Caco-2 (cell line): ENCODE data around the gene BTRC. TPM values are rescaled to one million over a fixed set of nuclear protein-coding genes. Genes with fewer than 3 reads are reported as not detected.

Experiments
- BruUV-seq: library from RNA; stranded (reverse); fragments of 400-500 nt; replicated peaks from 2 replicates; lab custom pipeline; 2021; lab: Mats Ljungman, UMichigan
- CTCF ChIA-PET: fragments of 300-600 bp; sonication (Branson Sonifier 250); formaldehyde crosslinking; loops from one replicate; lab custom pipeline; 2022; ENCODE audit warnings: antibody characterized with exemption; lab: Charles Lee
- POLR2A ChIA-PET: fragments of 300-600 bp; sonication (Branson Sonifier 250); formaldehyde crosslinking; loops from one replicate; lab custom pipeline; 2022; ENCODE audit warnings: antibody characterized with exemption; lab: Charles Lee
- DNase-seq, 2 experiments: peaks; one replicate each; pipeline versions ENCODE4 v3.0.0 to v3.0.0-alpha.2; 2020 to 2022
- H3K27me3 ChIP-seq: replicated peaks from 2 replicates; pipeline ENCODE4 v1.6.0; 2011; ENCODE audit warnings: low read length; ENCODE audit not compliant: control insufficient read depth, insufficient read depth
- H3K36me3 ChIP-seq: 2 replicates; pipeline ENCODE4 v1.5.1; 2011; ENCODE audit warnings: low read length; ENCODE audit not compliant: control insufficient read depth, insufficient read depth
- H3K4me1 ChIP-seq: fragments of 250-450 bp; sonication (Bioruptor Pico); 2 replicates; pipeline ENCODE4 v1.5.1; 2020; ENCODE audit warnings: mild to moderate bottlenecking
- H3K4me3 ChIP-seq: 2 replicates; pipeline ENCODE4 v1.5.1; 2011; ENCODE audit warnings: low read depth, mild to moderate bottlenecking, control low read depth, low read length
- H3K9me3 ChIP-seq: fragments of 250-450 bp; sonication (Bioruptor Pico); 2 replicates; pipeline ENCODE4 v1.5.1; 2020; ENCODE audit warnings: mild to moderate bottlenecking, moderate library complexity
- H3K27ac Mint-ChIP-seq: one replicate; pipeline ENCODE4 v1.8.0; 2022; ENCODE audit warnings: mixed read lengths; ENCODE audit not compliant: unreplicated experiment
- H3K27me3 Mint-ChIP-seq: one replicate; pipeline ENCODE4 v1.8.0; 2022; ENCODE audit warnings: mixed read lengths; ENCODE audit not compliant: insufficient read depth, unreplicated experiment
- H3K36me3 Mint-ChIP-seq: one replicate; pipeline ENCODE4 v1.8.0; 2022; ENCODE audit warnings: mild to moderate bottlenecking, mixed read lengths; ENCODE audit not compliant: insufficient read depth, unreplicated experiment
- H3K4me1 Mint-ChIP-seq: one replicate; pipeline ENCODE4 v1.8.0; 2022; ENCODE audit warnings: low read depth, mixed read lengths; ENCODE audit not compliant: unreplicated experiment
- H3K4me3 Mint-ChIP-seq: one replicate; pipeline ENCODE4 v1.8.0; 2022; ENCODE audit warnings: mild to moderate bottlenecking, moderate library complexity, mixed read lengths; ENCODE audit not compliant: unreplicated experiment
- H3K9me3 Mint-ChIP-seq: one replicate; pipeline ENCODE4 v1.8.0; 2022; ENCODE audit warnings: mixed read lengths; ENCODE audit not compliant: unreplicated experiment
- intact Hi-C: fragments of 100-400 bp; cut with micrococcal nuclease; formaldehyde crosslinking; loops from one replicate; pipeline ENCODE4 v1.10.0; 2022; ENCODE audit not compliant: unreplicated experiment
- total RNA-seq: library from RNA; stranded (reverse); gene quantifications from 2 replicates; pipeline ENCODE4 v1.2.3, GENCODE V29; 2022
- TF ChIP-seq, protein P1 (sequence below), 2 experiments: fragments of 200-600 bp in 1 of 2; IDR thresholded peaks; 1 replicate in 1 of 2; 2 replicates in 1 of 2; pipeline versions ENCODE4 v1.5.1 to v1.8.0; 2011 to 2022; ENCODE audit warnings: antibody characterized with exemption in 1 of 2, control low read depth in 1 of 2, inconsistent platforms in 1 of 2, low read depth in 1 of 2, low read length in 1 of 2, mild to moderate bottlenecking in 1 of 2, moderate library complexity in 1 of 2; ENCODE audit not compliant: insufficient read depth in 1 of 2, severe bottlenecking in 1 of 2, unreplicated experiment in 1 of 2

The BTRC gene
- total RNA-seq, 1 experiment from 2014 or later = 19.6 TPM

DNA sequence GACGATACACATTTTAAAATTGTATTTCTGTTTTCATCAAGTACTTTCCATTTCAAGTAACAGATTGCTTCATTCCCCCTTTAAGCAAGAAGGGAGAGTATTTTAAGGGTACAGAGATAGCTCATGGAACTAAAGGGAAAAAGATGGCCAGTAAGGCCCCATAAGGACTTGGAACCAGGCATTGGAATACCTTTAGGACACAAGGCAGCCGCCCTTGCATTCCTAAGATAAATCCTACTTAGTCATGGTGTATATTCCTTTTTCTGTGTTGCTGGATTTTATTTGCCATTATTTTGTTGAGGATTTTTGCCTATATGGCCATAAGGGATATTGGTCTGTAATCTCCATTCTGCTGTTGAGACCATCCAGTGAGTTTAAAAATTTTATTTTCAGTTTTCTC is 49.2 kb downstream of the BTRC start:
- Mint-ChIP-seq H3K36me3 (no peaks in the 10 kb centered on the region), H3K9me3 (no peaks in the 10 kb centered on the region), H3K4me3 (no peak overlapping the region), H3K4me1 (no peaks in the 10 kb centered on the region), H3K27ac (no peak overlapping the region), H3K27me3 (no peaks in the 10 kb centered on the region)
- ChIA-PET CTCF (interaction anchor here (1.2 kb wide), 1 partner anchor 23 kb away, joined by 3 read pairs; no protein-coding TSS in a partner anchor), POLR2A (no interaction called here)
- TF ChIP-seq, protein P1, sequence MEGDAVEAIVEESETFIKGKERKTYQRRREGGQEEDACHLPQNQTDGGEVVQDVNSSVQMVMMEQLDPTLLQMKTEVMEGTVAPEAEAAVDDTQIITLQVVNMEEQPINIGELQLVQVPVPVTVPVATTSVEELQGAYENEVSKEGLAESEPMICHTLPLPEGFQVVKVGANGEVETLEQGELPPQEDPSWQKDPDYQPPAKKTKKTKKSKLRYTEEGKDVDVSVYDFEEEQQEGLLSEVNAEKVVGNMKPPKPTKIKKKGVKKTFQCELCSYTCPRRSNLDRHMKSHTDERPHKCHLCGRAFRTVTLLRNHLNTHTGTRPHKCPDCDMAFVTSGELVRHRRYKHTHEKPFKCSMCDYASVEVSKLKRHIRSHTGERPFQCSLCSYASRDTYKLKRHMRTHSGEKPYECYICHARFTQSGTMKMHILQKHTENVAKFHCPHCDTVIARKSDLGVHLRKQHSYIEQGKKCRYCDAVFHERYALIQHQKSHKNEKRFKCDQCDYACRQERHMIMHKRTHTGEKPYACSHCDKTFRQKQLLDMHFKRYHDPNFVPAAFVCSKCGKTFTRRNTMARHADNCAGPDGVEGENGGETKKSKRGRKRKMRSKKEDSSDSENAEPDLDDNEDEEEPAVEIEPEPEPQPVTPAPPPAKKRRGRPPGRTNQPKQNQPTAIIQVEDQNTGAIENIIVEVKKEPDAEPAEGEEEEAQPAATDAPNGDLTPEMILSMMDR (IDR thresholded peaks at IDR 0.05; ENCODE audit: insufficient read depth in 1 of 2, low read depth in 1 of 2, low read length in 1 of 2, severe bottlenecking in 1 of 2, unreplicated experiment in 1 of 2) = no peak
- Histone ChIP-seq H3K4me3 (no peak overlapping the region), H3K27me3 (no peaks in the 10 kb centered on the region), H3K36me3 (no peaks in the 10 kb centered on the region), H3K9me3 (no peaks in the 10 kb centered on the region), H3K4me1 (no peaks in the 10 kb centered on the region)
- no TSS peak for BruUV-seq
- intact Hi-C loops = no loop called here
- no peak for DNase-seq

GRCh38 chr10:101405001-101405400 is 51.0 kb downstream of the BTRC start:
- Histone ChIP-seq H3K36me3 (no peaks in the 10 kb centered on the region), H3K4me3 (no peak overlapping the region), H3K4me1 (no peaks in the 10 kb centered on the region), H3K27me3 (no peaks in the 10 kb centered on the region), H3K9me3 (no peaks in the 10 kb centered on the region)
- H3K27ac Mint-ChIP-seq = no peak overlapping the region
- no peaks in the 10 kb centered on the region for H3K27me3 Mint-ChIP-seq
- POLR2A ChIA-PET = interaction anchor here (0.6 kb wide), 1 partner anchor 99 kb away, joined by 5 read pairs; no protein-coding TSS in a partner anchor
- CTCF ChIA-PET = no interaction called here
- H3K9me3 Mint-ChIP-seq = no peaks in the 10 kb centered on the region
- no peaks in the 10 kb centered on the region for H3K4me1 Mint-ChIP-seq
- no peaks in the 10 kb centered on the region for H3K36me3 Mint-ChIP-seq
- BruUV-seq = no TSS peak
- TF ChIP-seq, protein P1 (IDR thresholded peaks at IDR 0.05; ENCODE audit: insufficient read depth in 1 of 2, low read depth in 1 of 2, low read length in 1 of 2, severe bottlenecking in 1 of 2, unreplicated experiment in 1 of 2) = no peak
- no peak for DNase-seq
- no peak overlapping the region for H3K4me3 Mint-ChIP-seq
- intact Hi-C loops = no loop called here

DNA sequence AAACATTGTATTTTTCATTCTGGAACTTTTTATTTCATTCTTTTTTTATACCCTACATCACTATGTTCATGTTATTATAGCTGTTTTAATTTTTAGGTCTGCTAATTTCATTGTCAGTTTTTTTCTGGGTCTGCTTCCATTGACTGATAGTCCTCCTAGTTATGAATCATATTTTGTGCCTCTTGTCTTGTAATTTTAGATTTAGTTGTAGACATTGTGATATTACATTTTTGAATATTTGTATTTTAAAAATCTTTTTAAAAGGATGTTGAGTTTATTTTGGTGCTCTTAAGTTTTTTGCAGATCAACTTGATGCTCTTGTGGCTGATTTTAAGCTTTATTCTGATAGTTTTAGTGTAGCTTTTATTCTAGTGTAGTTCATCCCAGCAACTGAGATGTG is 57.6 kb downstream of the BTRC start:
- no TSS peak for BruUV-seq
- intact Hi-C loops = no loop called here
- ChIA-PET CTCF (no interaction called here), POLR2A (no interaction called here)
- no peak overlapping the region for H3K4me3 Mint-ChIP-seq
- Histone ChIP-seq H3K36me3 (no peaks in the 10 kb centered on the region), H3K4me1 (no peaks in the 10 kb centered on the region), H3K4me3 (no peak overlapping the region), H3K27me3 (no peaks in the 10 kb centered on the region), H3K9me3 (0 out of 2 replicates have a peak, but pooled peaks cover 4% of the 10 kb centered on the region)
- TF ChIP-seq, protein P1 (IDR thresholded peaks at IDR 0.05; ENCODE audit: insufficient read depth in 1 of 2, low read depth in 1 of 2, low read length in 1 of 2, severe bottlenecking in 1 of 2, unreplicated experiment in 1 of 2) = no peak
- DNase-seq = no peak
- no peaks in the 10 kb centered on the region for H3K27me3 Mint-ChIP-seq
- H3K4me1 Mint-ChIP-seq = no peaks in the 10 kb centered on the region
- H3K27ac Mint-ChIP-seq = no peak overlapping the region
- H3K36me3 Mint-ChIP-seq = no peaks in the 10 kb centered on the region
- H3K9me3 Mint-ChIP-seq = peaks cover 13% of the 10 kb centered on the region
